Sigmoid colon (tissue), 4 donors: ENCODE data around the gene COL15A1.

Experiments
- EP300 ChIP-seq, 4 donors: sonication (generic); formaldehyde crosslinking; IDR thresholded peaks; one replicate each; pipeline ENCODE4 v1.6.1; 2017; ENCODE audit warnings: antibody characterized with exemption in 4 of 4
- POLR2A ChIP-seq, 2 donors: fragments of 450-650 bp; IDR thresholded peaks; one replicate each; pipeline ENCODE4 v1.6.1; 2016; ENCODE audit warnings: antibody characterized with exemption in 2 of 2, mild to moderate bottlenecking in 2 of 2, moderate library complexity in 2 of 2
- TF ChIP-seq, protein P1 (sequence below), 4 experiments: fragments of 450-650 bp in 3 of 4; fragments of 200-600 bp in 1 of 4; IDR thresholded peaks; one replicate each; pipeline ENCODE4 v1.5.1; 2016 to 2019; ENCODE audit warnings: antibody characterized with exemption in 4 of 4, mild to moderate bottlenecking in 3 of 4, moderate library complexity in 2 of 4

DNA sequence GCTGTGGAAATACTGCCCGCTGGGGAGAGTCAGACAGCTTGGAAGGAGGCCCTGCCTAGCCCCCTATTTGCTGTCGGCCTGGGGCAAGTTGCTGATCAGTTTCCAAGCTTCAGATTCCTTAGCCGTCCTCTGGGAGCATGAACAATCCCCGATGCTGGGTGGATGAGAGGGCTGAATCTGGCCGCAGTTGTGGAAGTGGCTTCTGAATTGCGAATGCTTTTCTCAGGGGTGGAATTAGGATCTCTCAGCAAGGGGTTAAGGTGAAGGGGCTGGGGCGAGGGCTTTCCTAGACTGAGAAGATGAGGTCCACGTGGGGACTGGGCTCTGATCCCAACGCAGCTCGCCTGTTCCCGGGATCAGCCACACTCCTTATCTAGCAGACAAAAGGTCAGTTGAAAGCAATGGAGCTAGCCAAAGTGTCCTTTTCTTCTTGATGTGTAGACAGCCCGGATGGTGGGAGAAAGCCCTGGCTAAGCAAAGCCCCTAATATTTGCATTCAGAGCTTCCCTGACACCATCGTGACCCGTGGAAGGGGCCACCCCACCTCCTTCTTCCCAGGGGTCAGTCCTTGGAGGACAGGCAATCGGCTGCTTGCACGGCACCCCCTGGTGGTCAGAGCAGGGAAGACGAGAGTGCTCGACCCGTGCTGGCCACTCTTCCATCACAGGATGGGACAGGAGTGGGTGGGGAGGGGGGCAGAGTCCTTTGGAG lies 54.9 kb downstream of the COL15A1 start:
- TF ChIP-seq POLR2A (IDR thresholded peaks at IDR 0.05) (no peak), EP300 (IDR thresholded peaks at IDR 0.05) (no peak)
- TF ChIP-seq, protein P1, sequence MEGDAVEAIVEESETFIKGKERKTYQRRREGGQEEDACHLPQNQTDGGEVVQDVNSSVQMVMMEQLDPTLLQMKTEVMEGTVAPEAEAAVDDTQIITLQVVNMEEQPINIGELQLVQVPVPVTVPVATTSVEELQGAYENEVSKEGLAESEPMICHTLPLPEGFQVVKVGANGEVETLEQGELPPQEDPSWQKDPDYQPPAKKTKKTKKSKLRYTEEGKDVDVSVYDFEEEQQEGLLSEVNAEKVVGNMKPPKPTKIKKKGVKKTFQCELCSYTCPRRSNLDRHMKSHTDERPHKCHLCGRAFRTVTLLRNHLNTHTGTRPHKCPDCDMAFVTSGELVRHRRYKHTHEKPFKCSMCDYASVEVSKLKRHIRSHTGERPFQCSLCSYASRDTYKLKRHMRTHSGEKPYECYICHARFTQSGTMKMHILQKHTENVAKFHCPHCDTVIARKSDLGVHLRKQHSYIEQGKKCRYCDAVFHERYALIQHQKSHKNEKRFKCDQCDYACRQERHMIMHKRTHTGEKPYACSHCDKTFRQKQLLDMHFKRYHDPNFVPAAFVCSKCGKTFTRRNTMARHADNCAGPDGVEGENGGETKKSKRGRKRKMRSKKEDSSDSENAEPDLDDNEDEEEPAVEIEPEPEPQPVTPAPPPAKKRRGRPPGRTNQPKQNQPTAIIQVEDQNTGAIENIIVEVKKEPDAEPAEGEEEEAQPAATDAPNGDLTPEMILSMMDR (IDR thresholded peaks at IDR 0.05) = peak; percentile 87 to 96 (median 94)
